Osteoblast (primary cell): ENCODE measurements around the gene MYO3A. TPM values are rescaled to one million over a fixed set of nuclear protein-coding genes. Genes with fewer than 3 reads are reported as not detected.

Source experiments
- DNase-seq: peaks from one replicate; pipeline ENCODE4 v3.0.0; 2011; ENCODE audit warnings: low spot score, mixed read lengths; ENCODE audit not compliant: insufficient read length; ENCODE audit errors: missing footprints
- H2AFZ ChIP-seq: 2 replicates; pipeline ENCODE4 v1.6.0; 2011; ENCODE audit warnings: mild to moderate bottlenecking, low read length
- H3K27ac ChIP-seq: 2 replicates; pipeline ENCODE4 v1.5.1; 2011; ENCODE audit warnings: mild to moderate bottlenecking, low read depth, low read length, moderate library complexity
- H3K27me3 ChIP-seq: 2 replicates; pipeline ENCODE4 v1.6.0; 2012; ENCODE audit warnings: mild to moderate bottlenecking, control low read depth, inconsistent platforms, low read length, moderate library complexity; ENCODE audit not compliant: insufficient read depth
- H3K36me3 ChIP-seq: 2 replicates; pipeline ENCODE4 v1.5.1; 2011; ENCODE audit warnings: mild to moderate bottlenecking, low read length, control low read depth, moderate library complexity; ENCODE audit not compliant: insufficient read depth
- H3K4me1 ChIP-seq: 2 replicates; pipeline ENCODE4 v1.5.1; 2011; ENCODE audit warnings: mild to moderate bottlenecking, low read length, control low read depth, moderate library complexity; ENCODE audit not compliant: insufficient read depth
- H3K4me2 ChIP-seq: 2 replicates; pipeline ENCODE4 v1.6.0; 2011; ENCODE audit warnings: mild to moderate bottlenecking, low read length; ENCODE audit not compliant: insufficient read depth
- H3K4me3 ChIP-seq: fragments of 200-600 bp; sonication (generic); 3 replicates; pipeline ENCODE4 v1.5.1; 2012; ENCODE audit warnings: mild to moderate bottlenecking, low read length, inconsistent platforms; ENCODE audit not compliant: insufficient read depth
- H3K79me2 ChIP-seq: 2 replicates; pipeline ENCODE4 v1.6.0; 2012; ENCODE audit warnings: mild to moderate bottlenecking, low read length, control low read depth, inconsistent platforms; ENCODE audit not compliant: insufficient read depth
- H3K9me3 ChIP-seq: 2 replicates; pipeline ENCODE4 v1.5.1; 2011; ENCODE audit warnings: low read depth, low read length, control low read depth
- H4K20me1 ChIP-seq: 2 replicates; pipeline ENCODE4 v1.6.0; 2012; ENCODE audit warnings: mild to moderate bottlenecking, low read length, control low read depth; ENCODE audit not compliant: insufficient read depth
- total RNA-seq: library from RNA; depleted of rRNA; stranded (reverse); fragments of >200 nt; gene quantifications from 2 replicates; pipeline ENCODE4 v1.2.3, GENCODE V29; 2012
- TF ChIP-seq, protein P1 (sequence below): IDR thresholded peaks from 2 replicates; pipeline ENCODE4 v1.5.1; 2011; ENCODE audit warnings: mild to moderate bottlenecking, low read depth, low read length, moderate library complexity; ENCODE audit errors: extremely low read depth

The MYO3A gene
- total RNA-seq, 1 donor: not detected

DNA sequence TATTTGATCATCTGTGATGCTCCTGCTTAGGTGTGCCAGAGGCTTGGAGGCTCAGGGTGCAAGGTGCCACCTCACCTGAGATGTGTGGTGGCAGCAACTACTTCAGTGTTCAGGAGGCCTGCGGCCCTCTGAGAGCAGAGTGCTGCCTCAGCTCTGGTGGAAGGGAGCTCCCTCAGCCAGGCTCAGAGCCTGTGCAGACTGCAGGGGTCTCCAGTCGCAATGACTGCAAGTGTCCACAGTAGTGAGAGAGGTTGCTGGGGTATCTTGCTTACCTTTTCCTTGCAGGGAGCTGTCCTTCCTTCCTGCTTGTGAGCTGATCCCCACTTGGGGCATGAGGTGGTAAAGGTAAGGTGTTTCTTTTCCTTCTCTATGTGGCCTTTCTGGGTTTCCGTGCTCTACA lies 151.5 kb downstream of the MYO3A start:
- Histone ChIP-seq H3K27ac (no peak overlapping the region), H3K4me3 (no peak overlapping the region), H3K79me2 (no peaks in the 10 kb centered on the region), H3K4me2 (no peak overlapping the region), H2AFZ (no peak overlapping the region), H3K4me1 (no peaks in the 10 kb centered on the region), H3K9me3 (no peaks in the 10 kb centered on the region), H4K20me1 (no peaks in the 10 kb centered on the region), H3K27me3 (no peaks in the 10 kb centered on the region), H3K36me3 (no peaks in the 10 kb centered on the region)
- TF ChIP-seq, protein P1, sequence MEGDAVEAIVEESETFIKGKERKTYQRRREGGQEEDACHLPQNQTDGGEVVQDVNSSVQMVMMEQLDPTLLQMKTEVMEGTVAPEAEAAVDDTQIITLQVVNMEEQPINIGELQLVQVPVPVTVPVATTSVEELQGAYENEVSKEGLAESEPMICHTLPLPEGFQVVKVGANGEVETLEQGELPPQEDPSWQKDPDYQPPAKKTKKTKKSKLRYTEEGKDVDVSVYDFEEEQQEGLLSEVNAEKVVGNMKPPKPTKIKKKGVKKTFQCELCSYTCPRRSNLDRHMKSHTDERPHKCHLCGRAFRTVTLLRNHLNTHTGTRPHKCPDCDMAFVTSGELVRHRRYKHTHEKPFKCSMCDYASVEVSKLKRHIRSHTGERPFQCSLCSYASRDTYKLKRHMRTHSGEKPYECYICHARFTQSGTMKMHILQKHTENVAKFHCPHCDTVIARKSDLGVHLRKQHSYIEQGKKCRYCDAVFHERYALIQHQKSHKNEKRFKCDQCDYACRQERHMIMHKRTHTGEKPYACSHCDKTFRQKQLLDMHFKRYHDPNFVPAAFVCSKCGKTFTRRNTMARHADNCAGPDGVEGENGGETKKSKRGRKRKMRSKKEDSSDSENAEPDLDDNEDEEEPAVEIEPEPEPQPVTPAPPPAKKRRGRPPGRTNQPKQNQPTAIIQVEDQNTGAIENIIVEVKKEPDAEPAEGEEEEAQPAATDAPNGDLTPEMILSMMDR: no peak
- DNase-seq: no peak

DNA sequence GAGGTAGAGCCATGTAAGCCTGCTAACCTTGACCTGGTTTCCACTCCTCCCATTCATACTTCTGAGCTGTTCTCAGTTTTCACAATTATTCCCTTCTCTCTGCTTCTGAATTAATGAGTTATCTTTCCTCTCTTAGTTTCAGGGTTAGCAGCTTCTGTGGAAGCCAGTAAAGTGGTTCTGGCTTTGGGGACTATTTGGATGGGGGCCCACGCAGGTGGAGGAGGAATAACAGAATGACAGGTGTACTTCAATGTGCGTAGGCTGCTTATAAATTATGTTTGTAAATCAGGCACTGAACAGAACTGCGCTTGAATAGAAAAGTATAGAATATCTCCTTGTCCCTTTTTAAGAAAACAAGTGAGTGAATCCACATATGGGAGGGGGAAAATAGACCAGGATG lies 153.6 kb downstream of the MYO3A start:
- no peak overlapping the region for H2AFZ ChIP-seq
- H4K20me1 ChIP-seq: no peaks in the 10 kb centered on the region
- TF ChIP-seq, protein P1: no peak
- no peak overlapping the region for H3K27ac ChIP-seq
- no peaks in the 10 kb centered on the region for H3K4me1 ChIP-seq
- no peak overlapping the region for H3K4me3 ChIP-seq
- H3K9me3 ChIP-seq: no peaks in the 10 kb centered on the region
- H3K27me3 ChIP-seq: no peaks in the 10 kb centered on the region
- no peak overlapping the region for H3K4me2 ChIP-seq
- no peak for DNase-seq
- H3K36me3 ChIP-seq: no peaks in the 10 kb centered on the region
- H3K79me2 ChIP-seq: no peaks in the 10 kb centered on the region

DNA sequence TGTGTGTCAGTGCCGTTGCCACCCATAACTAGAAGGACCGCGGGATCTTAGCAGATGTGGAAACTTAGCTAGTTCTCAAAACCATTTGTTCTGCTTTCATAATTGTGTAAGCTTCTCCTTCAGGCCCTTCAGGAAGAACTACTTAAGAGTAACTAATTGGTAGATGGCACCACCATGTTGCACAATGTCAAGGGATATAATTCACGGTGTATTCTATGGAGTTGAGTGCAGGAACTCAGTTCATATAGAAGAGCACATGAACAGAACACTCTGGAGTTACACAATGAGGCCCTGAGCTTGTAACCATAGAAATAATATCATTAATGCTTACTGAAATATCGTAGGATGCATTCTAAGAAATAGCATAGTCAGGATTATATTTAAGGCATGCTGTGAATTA lies 156.0 kb downstream of the MYO3A start:
- no peak for DNase-seq
- no peaks in the 10 kb centered on the region for H3K4me1 ChIP-seq
- TF ChIP-seq, protein P1: no peak
- H3K36me3 ChIP-seq: no peaks in the 10 kb centered on the region
- no peak overlapping the region for H3K27ac ChIP-seq
- no peaks in the 10 kb centered on the region for H3K27me3 ChIP-seq
- no peak overlapping the region for H2AFZ ChIP-seq
- H3K9me3 ChIP-seq: no peaks in the 10 kb centered on the region
- no peaks in the 10 kb centered on the region for H4K20me1 ChIP-seq
- no peaks in the 10 kb centered on the region for H3K79me2 ChIP-seq
- no peak overlapping the region for H3K4me2 ChIP-seq
- H3K4me3 ChIP-seq: no peak overlapping the region

DNA sequence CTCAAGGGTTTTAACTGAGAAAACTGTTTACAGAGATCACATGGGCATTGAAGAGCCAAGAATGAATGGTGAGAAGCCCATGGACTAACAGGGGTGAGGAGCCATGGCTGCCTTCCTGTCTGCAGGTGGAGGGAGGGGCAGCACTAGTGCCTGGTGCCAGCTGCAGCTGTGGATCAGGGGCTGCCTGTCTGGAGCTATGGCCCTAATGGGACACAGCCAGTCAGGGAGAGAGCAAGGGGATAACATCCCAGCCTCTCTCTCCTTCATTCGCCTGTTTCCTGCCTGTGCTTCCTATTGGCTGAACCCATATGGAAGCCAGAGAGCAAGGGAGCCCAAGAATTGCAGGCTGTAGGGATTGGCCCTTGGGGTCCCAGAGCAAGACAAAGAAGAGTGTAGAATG lies 156.7 kb downstream of the MYO3A start:
- DNase-seq: no peak
- Histone ChIP-seq H3K4me1 (no peaks in the 10 kb centered on the region), H3K79me2 (no peaks in the 10 kb centered on the region), H3K4me3 (no peak overlapping the region), H3K27ac (no peak overlapping the region), H3K9me3 (no peaks in the 10 kb centered on the region), H4K20me1 (no peaks in the 10 kb centered on the region), H3K36me3 (no peaks in the 10 kb centered on the region), H3K4me2 (no peak overlapping the region), H3K27me3 (no peaks in the 10 kb centered on the region), H2AFZ (no peak overlapping the region)
- TF ChIP-seq, protein P1: no peak
